HFFc6 (cell line): ENCODE results near the gene CORIN. TPM values are rescaled to one million over a fixed set of nuclear protein-coding genes. Genes with fewer than 3 reads are reported as not detected.

Experiments
- DNase-seq: peaks from one replicate; pipeline ENCODE4 v3.0.0-alpha.2; 2018
- H3K27ac Mint-ChIP-seq: 2 replicates; pipeline ENCODE4 v1.8.0; 2020; ENCODE audit warnings: mild to moderate bottlenecking, mixed read lengths
- H3K27me3 Mint-ChIP-seq: 2 replicates; pipeline ENCODE4 v1.8.0; 2021; ENCODE audit warnings: mild to moderate bottlenecking, moderate library complexity, mixed read lengths; ENCODE audit not compliant: insufficient read depth
- H3K36me3 Mint-ChIP-seq: 2 replicates; pipeline ENCODE4 v1.8.0; 2021; ENCODE audit warnings: low read depth, mixed read lengths
- H3K4me1 Mint-ChIP-seq: 2 replicates; pipeline ENCODE4 v1.8.0; 2020; ENCODE audit warnings: low read depth, mixed read lengths
- H3K4me3 Mint-ChIP-seq: 2 replicates; pipeline ENCODE4 v1.8.0; 2020; ENCODE audit warnings: mild to moderate bottlenecking, moderate library complexity, mixed read lengths
- H3K9me3 Mint-ChIP-seq: 2 replicates; pipeline ENCODE4 v1.8.0; 2020; ENCODE audit warnings: mild to moderate bottlenecking, mixed read lengths
- CTCF ChIP-seq: fragments of 200-600 bp; sonication (generic); IDR thresholded peaks from 2 replicates; pipeline ENCODE4 v1.5.0; 2021; ENCODE audit warnings: antibody characterized with exemption, mild to moderate bottlenecking
- total RNA-seq, 6 experiments: library from RNA; stranded (reverse); fragmentation: NEBNext Ultra II Directional; extraction: Animal tissue kit (Norgen Biotek cat#: 25700); gene quantifications; 2 replicates in 1 of 6; 3 replicates in 5 of 6; pipeline ENCODE4 v1.2.3, GENCODE V29; 2021

The CORIN gene
- total RNA-seq, 6 experiments from 2014 or later = 0.07 to 1.0 (median 0.31) TPM

GRCh38 chr4:47814618-47815295 is 23.1 kb downstream of the CORIN start:
- Mint-ChIP-seq H3K4me1 (peaks cover 15% of the 10 kb centered on the region), H3K4me3 (peak overlapping the region; percentile 74)

GRCh38 chr4:47809654-47810203 is 28.1 kb downstream of the CORIN start:
- Mint-ChIP-seq H3K9me3 (no peaks in the 10 kb centered on the region), H3K4me1 (peaks cover 7% of the 10 kb centered on the region), H3K4me3 (no peak overlapping the region), H3K36me3 (no peaks in the 10 kb centered on the region), H3K27me3 (peaks cover 5% of the 10 kb centered on the region), H3K27ac (no peak overlapping the region)
- DNase-seq = no peak
- TF ChIP-seq CTCF = no peak

More at GRCh38 chr4:47814618-47815295, 23.1 kb downstream of the CORIN start:
- DNase-seq = peak; percentile 17
- no peak for TF ChIP-seq CTCF
- Mint-ChIP-seq H3K27ac (peak overlapping the region; percentile 36; the same call in 1 of the 2 replicates), H3K36me3 (no peaks in the 10 kb centered on the region), H3K27me3 (peaks cover 2% of the 10 kb centered on the region), H3K9me3 (no peaks in the 10 kb centered on the region)

GRCh38 chr4:47804598-47804997 is 33.3 kb downstream of the CORIN start:
- H3K4me1 Mint-ChIP-seq = no peaks in the 10 kb centered on the region
- peaks cover 7% of the 10 kb centered on the region for H3K27me3 Mint-ChIP-seq
- DNase-seq = no peak
- H3K27ac Mint-ChIP-seq = no peak overlapping the region
- H3K36me3 Mint-ChIP-seq = no peaks in the 10 kb centered on the region
- no peaks in the 10 kb centered on the region for H3K9me3 Mint-ChIP-seq
- TF ChIP-seq CTCF = no peak
- H3K4me3 Mint-ChIP-seq = no peak overlapping the region

- no peaks in the 10 kb centered on the region for H3K9me3 Mint-ChIP-seq
- peaks cover 1% of the 10 kb centered on the region for H3K27me3 Mint-ChIP-seq
- no peak overlapping the region for H3K4me3 Mint-ChIP-seq
- no peak for DNase-seq
- TF ChIP-seq CTCF = no peak
- H3K27ac Mint-ChIP-seq = no peak overlapping the region
- H3K4me1 Mint-ChIP-seq = no peaks in the 10 kb centered on the region
- H3K36me3 Mint-ChIP-seq = no peaks in the 10 kb centered on the region
These were observed 36.3 kb downstream of the CORIN start for GRCh38 chr4:47801481-47802002.

- TF ChIP-seq CTCF = no peak
- Mint-ChIP-seq H3K4me3 (no peak overlapping the region), H3K9me3 (no peaks in the 10 kb centered on the region), H3K27me3 (peaks cover 4% of the 10 kb centered on the region), H3K36me3 (no peaks in the 10 kb centered on the region), H3K27ac (no peak overlapping the region), H3K4me1 (no peaks in the 10 kb centered on the region)
- no peak for DNase-seq
These were observed 39.7 kb downstream of the CORIN start for GRCh38 chr4:47798165-47798564.
